Nephron (organoid): ENCODE results near the gene PNPLA7.
"Not testable (repeated sequence)": the region's sequence is repeated elsewhere in the genome, so short reads cannot be mapped to it uniquely, and the experiment has no call there.

ENCODE experiments used
- H3K27ac Mint-ChIP-seq, 3 experiments: 2 replicates each; pipeline ENCODE4 v1.8.0; 2020; ENCODE audit warnings: mixed read lengths in 3 of 3, mild to moderate bottlenecking in 2 of 3, moderate library complexity in 1 of 3
- H3K27me3 Mint-ChIP-seq: 2 replicates; pipeline ENCODE4 v1.8.0; 2021; ENCODE audit warnings: low read depth, mild to moderate bottlenecking, moderate library complexity, mixed read lengths
- H3K36me3 Mint-ChIP-seq: 2 replicates; pipeline ENCODE4 v1.8.0; 2020; ENCODE audit warnings: low read depth, mixed read lengths
- H3K4me1 Mint-ChIP-seq: 2 replicates; pipeline ENCODE4 v1.8.0; 2020; ENCODE audit warnings: mixed read lengths
- H3K4me3 Mint-ChIP-seq, 3 experiments: 2 replicates each; pipeline ENCODE4 v1.8.0; 2020; ENCODE audit warnings: mild to moderate bottlenecking in 3 of 3, mixed read lengths in 3 of 3, moderate library complexity in 2 of 3
- H3K9me3 Mint-ChIP-seq: 2 replicates; pipeline ENCODE4 v1.8.0; 2020; ENCODE audit warnings: mixed read lengths
- CTCF ChIP-seq, 3 experiments: fragments of 200-600 bp; sonication (generic); IDR thresholded peaks; one replicate each; pipeline ENCODE4 v1.5.0; 2021; ENCODE audit warnings: antibody characterized with exemption in 3 of 3; ENCODE audit not compliant: unreplicated experiment in 3 of 3

PNPLA7 gene

GRCh38 chr9:137550231-137550621 is at the start of gene PNPLA7:
PNPLA7 (minus strand) TSS chr9:137550402; CDS start chr9:137550197, 205 bp downstream.
- peak within 1 kb of the TSS; percentile 86 to 93 (median 87) for H3K27ac Mint-ChIP-seq
- no peak for TF ChIP-seq CTCF (IDR thresholded peaks at IDR 0.05; ENCODE audit: unreplicated experiment in 3 of 3)
- H3K36me3 Mint-ChIP-seq, result peaks cover 18% of the 10 kb centered on the region
- H3K4me3 Mint-ChIP-seq, result peak within 1 kb of the TSS; percentile 88 to 96 (median 91)
- no peaks in the 10 kb centered on the region for H3K27me3 Mint-ChIP-seq
- H3K9me3 Mint-ChIP-seq, result no peaks in the 10 kb centered on the region
- peaks cover 14% of the 10 kb centered on the region for H3K4me1 Mint-ChIP-seq

GRCh38 chr9:137598943-137599342 is 48.7 kb upstream of the PNPLA7 start:
- H3K4me1 Mint-ChIP-seq, result no peaks in the 10 kb centered on the region
- peaks cover 5% of the 10 kb centered on the region for H3K27me3 Mint-ChIP-seq
- H3K4me3 Mint-ChIP-seq, result no peak overlapping the region
- H3K27ac Mint-ChIP-seq, result no peak overlapping the region
- no peaks in the 10 kb centered on the region for H3K36me3 Mint-ChIP-seq
- TF ChIP-seq CTCF (IDR thresholded peaks at IDR 0.05; ENCODE audit: unreplicated experiment in 3 of 3), result no peak
- no peaks in the 10 kb centered on the region for H3K9me3 Mint-ChIP-seq

- not testable (repeated sequence) for H3K27ac Mint-ChIP-seq, H3K4me1 Mint-ChIP-seq, H3K4me3 Mint-ChIP-seq, H3K9me3 Mint-ChIP-seq, H3K27me3 Mint-ChIP-seq, H3K36me3 Mint-ChIP-seq
Observed at GRCh38 chr9:137596577-137596976, 46.4 kb upstream of the PNPLA7 start.

GRCh38 chr9:137593176-137593575 is 43.0 kb upstream of the PNPLA7 start:
- peak overlapping the region; percentile 69 to 77 (median 70) for H3K4me3 Mint-ChIP-seq
- no peaks in the 10 kb centered on the region for H3K9me3 Mint-ChIP-seq
- H3K27me3 Mint-ChIP-seq, result no peaks in the 10 kb centered on the region
- TF ChIP-seq CTCF (IDR thresholded peaks at IDR 0.05; ENCODE audit: unreplicated experiment in 3 of 3), result no peak
- no peak overlapping the region for H3K27ac Mint-ChIP-seq
- peaks cover 5% of the 10 kb centered on the region for H3K4me1 Mint-ChIP-seq
- H3K36me3 Mint-ChIP-seq, result peaks cover under 1% of the 10 kb centered on the region

GRCh38 chr9:137592767-137593166 is 42.6 kb upstream of the PNPLA7 start:
- H3K36me3 Mint-ChIP-seq, result peaks cover 4% of the 10 kb centered on the region
- peaks cover 9% of the 10 kb centered on the region for H3K4me1 Mint-ChIP-seq
- peak overlapping the region; percentile 69 to 77 (median 70) for H3K4me3 Mint-ChIP-seq
- TF ChIP-seq CTCF (IDR thresholded peaks at IDR 0.05; ENCODE audit: unreplicated experiment in 3 of 3), result no peak
- no peaks in the 10 kb centered on the region for H3K9me3 Mint-ChIP-seq
- H3K27ac Mint-ChIP-seq, result no peak overlapping the region
- no peaks in the 10 kb centered on the region for H3K27me3 Mint-ChIP-seq

- Mint-ChIP-seq H3K9me3 (no peaks in the 10 kb centered on the region), H3K36me3 (peaks cover 19% of the 10 kb centered on the region), H3K4me3 (peak within 1 kb of the TSS; percentile 91 to 99 (median 98)), H3K4me1 (peaks cover 11% of the 10 kb centered on the region), H3K27ac (peak within 1 kb of the TSS; percentile 38 to 81 (median 74)), H3K27me3 (no peaks in the 10 kb centered on the region)
- TF ChIP-seq CTCF (IDR thresholded peaks at IDR 0.05; ENCODE audit: unreplicated experiment in 3 of 3), result no peak
Observed at GRCh38 chr9:137590469-137591383, 40.5 kb upstream of the PNPLA7 start, which contains the start of gene ZMYND19. ZMYND19 (minus strand) TSS chr9:137590512; CDS start chr9:137590263, 249 bp downstream.
